ENCODE results near the gene ARHGAP19.

ARHGAP19 gene

GRCh38 chr10:97183314-97183713, 109.1 kb downstream of the ARHGAP19 start:
- no peak overlapping the region for H3K4me2 ChIP-seq
- H3K4me1 ChIP-seq: peaks cover 7 to 22% (median 18%) of the 10 kb centered on the region in 10 experiments; a peak in 19 of 20 replicates
- H3K27me3 ChIP-seq: peaks cover 64 to 94% (median 83%) of the 10 kb centered on the region in 11 experiments
- no peak overlapping the region for H3K27ac ChIP-seq
- no peaks in the 10 kb centered on the region for H3K9me3 ChIP-seq (replicated peaks in 1 of 11)
- peaks cover 0 to 58% (median 20%) of the 10 kb centered on the region in 11 experiments; a peak in 15 of 22 replicates for H4K20me1 ChIP-seq
- H3K36me3 ChIP-seq: no peaks in the 10 kb centered on the region
- TF ChIP-seq Cebpa-rat (IDR thresholded peaks at IDR 0.05): no peak
- H3K9ac ChIP-seq: no peak overlapping the region
- no peak overlapping the region for H3K4me3 ChIP-seq

- H3K4me3 ChIP-seq: no peak overlapping the region
- H3K4me2 ChIP-seq: no peak overlapping the region
- peaks cover 55 to 94% (median 74%) of the 10 kb centered on the region in 11 experiments for H3K27me3 ChIP-seq
- H3K4me1 ChIP-seq: peaks cover 7 to 14% (median 10%) of the 10 kb centered on the region in 10 experiments; a peak in 19 of 20 replicates
- H4K20me1 ChIP-seq: peaks cover 0 to 49% (median 20%) of the 10 kb centered on the region in 11 experiments; a peak in 15 of 22 replicates
- H3K27ac ChIP-seq: no peak overlapping the region
- H3K9me3 ChIP-seq (replicated peaks in 1 of 11): no peaks in the 10 kb centered on the region
- H3K36me3 ChIP-seq: no peaks in the 10 kb centered on the region
- TF ChIP-seq Cebpa-rat (IDR thresholded peaks at IDR 0.05): no peak
- no peak overlapping the region for H3K9ac ChIP-seq
Observed at GRCh38 chr10:97182288-97182990, 110.0 kb downstream of the ARHGAP19 start.

- peaks cover 40 to 87% (median 60%) of the 10 kb centered on the region in 11 experiments for H3K27me3 ChIP-seq
- TF ChIP-seq Cebpa-rat (IDR thresholded peaks at IDR 0.05): no peak
- peaks cover 0 to 41% (median 14%) of the 10 kb centered on the region in 11 experiments; a peak in 14 of 22 replicates for H4K20me1 ChIP-seq
- no peak overlapping the region for H3K9ac ChIP-seq
- no peak overlapping the region for H3K4me2 ChIP-seq
- H3K4me3 ChIP-seq: no peak overlapping the region
- no peaks in the 10 kb centered on the region for H3K36me3 ChIP-seq
- no peaks in the 10 kb centered on the region for H3K9me3 ChIP-seq (replicated peaks in 1 of 11)
- H3K4me1 ChIP-seq: peaks cover 7 to 13% (median 9%) of the 10 kb centered on the region in 10 experiments; a peak in 19 of 20 replicates
- no peak overlapping the region for H3K27ac ChIP-seq
Observed at GRCh38 chr10:97180986-97181385, 111.5 kb downstream of the ARHGAP19 start.

- Histone ChIP-seq H3K9me3 (replicated peaks in 1 of 11) (no peaks in the 10 kb centered on the region), H4K20me1 (peaks cover 0 to 37% (median 12%) of the 10 kb centered on the region in 11 experiments; a peak in 14 of 22 replicates), H3K27ac (no peak overlapping the region), H3K9ac (no peak overlapping the region), H3K4me1 (peaks cover 4 to 9% (median 6%) of the 10 kb centered on the region in 10 experiments; a peak in 19 of 20 replicates), H3K4me3 (no peak overlapping the region), H3K27me3 (peaks cover 34 to 80% (median 54%) of the 10 kb centered on the region in 11 experiments), H3K36me3 (no peaks in the 10 kb centered on the region), H3K4me2 (no peak overlapping the region)
- no peak for TF ChIP-seq Cebpa-rat (IDR thresholded peaks at IDR 0.05)
Observed at GRCh38 chr10:97180363-97180755, 112.1 kb downstream of the ARHGAP19 start.

GRCh38 chr10:97179731-97180362, 112.6 kb downstream of the ARHGAP19 start:
- H3K36me3 ChIP-seq: no peaks in the 10 kb centered on the region
- H3K27me3 ChIP-seq: peaks cover 29 to 75% (median 48%) of the 10 kb centered on the region in 11 experiments
- no peak overlapping the region for H3K4me3 ChIP-seq
- no peak overlapping the region for H3K4me2 ChIP-seq
- no peak overlapping the region for H3K27ac ChIP-seq
- H4K20me1 ChIP-seq: peaks cover 0 to 32% (median 7%) of the 10 kb centered on the region in 11 experiments; a peak in 12 of 22 replicates
- no peak for TF ChIP-seq Cebpa-rat (IDR thresholded peaks at IDR 0.05)
- H3K9me3 ChIP-seq (replicated peaks in 1 of 11): no peaks in the 10 kb centered on the region
- H3K4me1 ChIP-seq: peaks cover 0 to 4% (median under 1%) of the 10 kb centered on the region in 10 experiments; a peak in 9 of 20 replicates
- H3K9ac ChIP-seq: no peak overlapping the region

- Histone ChIP-seq H3K4me1 (no peaks in the 10 kb centered on the region), H3K9ac (no peak overlapping the region), H4K20me1 (peaks cover 0 to 27% (median 3%) of the 10 kb centered on the region in 11 experiments; a peak in 11 of 22 replicates), H3K4me3 (no peak overlapping the region), H3K4me2 (no peak overlapping the region), H3K27ac (no peak overlapping the region), H3K36me3 (no peaks in the 10 kb centered on the region), H3K27me3 (peaks cover 24 to 70% (median 43%) of the 10 kb centered on the region in 11 experiments), H3K9me3 (replicated peaks in 1 of 11) (no peaks in the 10 kb centered on the region)
- TF ChIP-seq Cebpa-rat (IDR thresholded peaks at IDR 0.05): no peak
Observed at GRCh38 chr10:97179311-97179710, 113.1 kb downstream of the ARHGAP19 start.

GRCh38 chr10:97178074-97178473, 114.4 kb downstream of the ARHGAP19 start:
- Histone ChIP-seq H3K27ac (no peak overlapping the region), H3K36me3 (no peaks in the 10 kb centered on the region), H4K20me1 (peaks cover 0 to 17% (median 3%) of the 10 kb centered on the region in 11 experiments; a peak in 10 of 22 replicates), H3K4me3 (no peak overlapping the region), H3K4me1 (no peaks in the 10 kb centered on the region), H3K27me3 (peaks cover 11 to 58% (median 31%) of the 10 kb centered on the region in 11 experiments; a peak in 20 of 22 replicates), H3K9ac (no peak overlapping the region), H3K4me2 (no peak overlapping the region), H3K9me3 (replicated peaks in 1 of 11) (no peaks in the 10 kb centered on the region)
- TF ChIP-seq Cebpa-rat (IDR thresholded peaks at IDR 0.05): no peak

GRCh38 chr10:97176226-97176625, 116.2 kb downstream of the ARHGAP19 start:
- no peak overlapping the region for H3K4me3 ChIP-seq
- H3K36me3 ChIP-seq: no peaks in the 10 kb centered on the region
- H3K9ac ChIP-seq: no peak overlapping the region
- H3K4me2 ChIP-seq: no peak overlapping the region
- H3K9me3 ChIP-seq (replicated peaks in 1 of 11): no peaks in the 10 kb centered on the region
- no peak for TF ChIP-seq Cebpa-rat (IDR thresholded peaks at IDR 0.05)
- H3K27me3 ChIP-seq: peaks cover 3 to 45% (median 23%) of the 10 kb centered on the region in 11 experiments; a peak in 15 of 22 replicates
- H3K4me1 ChIP-seq: peaks cover 0 to 7% (median 5%) of the 10 kb centered on the region in 10 experiments; a peak in 17 of 20 replicates
- peaks cover 0 to 6% (median 0%) of the 10 kb centered on the region in 11 experiments; a peak in 8 of 22 replicates for H4K20me1 ChIP-seq
- no peak overlapping the region for H3K27ac ChIP-seq

GRCh38 chr10:97175586-97175985, 116.9 kb downstream of the ARHGAP19 start:
- TF ChIP-seq Cebpa-rat (IDR thresholded peaks at IDR 0.05): no peak
- H3K4me2 ChIP-seq: no peak overlapping the region
- no peaks in the 10 kb centered on the region for H3K9me3 ChIP-seq (replicated peaks in 1 of 11)
- H3K27ac ChIP-seq: no peak overlapping the region
- no peak overlapping the region for H3K9ac ChIP-seq
- peaks cover 6 to 13% (median 11%) of the 10 kb centered on the region in 10 experiments; a peak in 18 of 20 replicates for H3K4me1 ChIP-seq
- H4K20me1 ChIP-seq: peaks cover 0 to 4% (median 0%) of the 10 kb centered on the region in 11 experiments; a peak in 6 of 22 replicates
- peaks cover 3 to 45% (median 22%) of the 10 kb centered on the region in 11 experiments; a peak in 15 of 22 replicates for H3K27me3 ChIP-seq
- no peaks in the 10 kb centered on the region for H3K36me3 ChIP-seq
- H3K4me3 ChIP-seq: no peak overlapping the region
